Keratinocyte (primary cell): ENCODE results near the gene NRP1.

Source experiments
- EZH2 ChIP-seq: IDR thresholded peaks from one replicate; pipeline ENCODE4 v1.6.1; 2012; ENCODE audit warnings: inconsistent platforms, mild to moderate bottlenecking, low read length, moderate library complexity
- TF ChIP-seq, protein P1 (sequence below), 3 experiments: IDR thresholded peaks in 1 of 3; conservative IDR thresholded peaks in 1 of 3; optimal IDR thresholded peaks in 1 of 3; 2 replicates in 2 of 3; 3 replicates in 1 of 3; pipeline versions ENCODE3 to v1.5.1; 2011; ENCODE audit warnings: low read length in 3 of 3, mild to moderate bottlenecking in 3 of 3, moderate library complexity in 2 of 3, control low read depth in 1 of 3, inconsistent platforms in 1 of 3; ENCODE audit not compliant: insufficient read depth in 2 of 3; ENCODE audit errors: extremely low read depth in 1 of 3

DNA sequence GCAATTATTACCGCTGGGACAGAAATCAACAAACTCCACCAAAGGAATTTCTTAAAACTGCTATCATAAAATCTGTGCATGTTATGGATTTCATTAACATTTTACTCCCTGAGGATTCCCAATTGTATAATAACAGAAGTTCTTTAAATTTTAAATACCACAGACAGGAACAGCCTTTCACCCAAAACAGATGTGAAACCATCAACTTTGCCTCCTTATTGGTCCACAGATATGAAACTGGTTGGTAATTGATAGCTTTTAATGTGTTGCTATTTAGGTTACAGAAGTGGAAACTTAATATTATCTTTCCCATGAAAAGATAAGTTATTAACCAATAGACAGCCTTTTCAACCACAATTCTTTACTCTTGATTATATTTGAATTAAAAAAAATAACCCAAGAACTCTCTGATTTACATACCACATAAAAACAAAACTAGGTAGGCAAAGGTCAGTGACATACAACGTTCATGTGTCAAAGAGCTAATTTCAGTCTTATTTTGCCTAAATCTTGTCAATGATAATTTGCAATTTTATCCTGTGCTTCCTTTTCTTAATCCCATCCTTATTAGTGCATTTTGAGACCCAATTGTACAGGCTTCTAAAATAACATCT is 90.0 kb downstream of the NRP1 start:
- TF ChIP-seq, protein P1, sequence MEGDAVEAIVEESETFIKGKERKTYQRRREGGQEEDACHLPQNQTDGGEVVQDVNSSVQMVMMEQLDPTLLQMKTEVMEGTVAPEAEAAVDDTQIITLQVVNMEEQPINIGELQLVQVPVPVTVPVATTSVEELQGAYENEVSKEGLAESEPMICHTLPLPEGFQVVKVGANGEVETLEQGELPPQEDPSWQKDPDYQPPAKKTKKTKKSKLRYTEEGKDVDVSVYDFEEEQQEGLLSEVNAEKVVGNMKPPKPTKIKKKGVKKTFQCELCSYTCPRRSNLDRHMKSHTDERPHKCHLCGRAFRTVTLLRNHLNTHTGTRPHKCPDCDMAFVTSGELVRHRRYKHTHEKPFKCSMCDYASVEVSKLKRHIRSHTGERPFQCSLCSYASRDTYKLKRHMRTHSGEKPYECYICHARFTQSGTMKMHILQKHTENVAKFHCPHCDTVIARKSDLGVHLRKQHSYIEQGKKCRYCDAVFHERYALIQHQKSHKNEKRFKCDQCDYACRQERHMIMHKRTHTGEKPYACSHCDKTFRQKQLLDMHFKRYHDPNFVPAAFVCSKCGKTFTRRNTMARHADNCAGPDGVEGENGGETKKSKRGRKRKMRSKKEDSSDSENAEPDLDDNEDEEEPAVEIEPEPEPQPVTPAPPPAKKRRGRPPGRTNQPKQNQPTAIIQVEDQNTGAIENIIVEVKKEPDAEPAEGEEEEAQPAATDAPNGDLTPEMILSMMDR (optimal IDR thresholded peaks at IDR 0.05 in 1 of 3, IDR thresholded peaks at IDR 0.05 in 1 of 3, conservative IDR thresholded peaks at IDR 0.05 in 1 of 3; ENCODE audit: extremely low read depth in 1 of 3, insufficient read depth in 2 of 3, low read length in 3 of 3) = no peak
- TF ChIP-seq EZH2 = no peak
